ENCODE measurements around the gene WEE2. TPM values are rescaled to one million over a fixed set of nuclear protein-coding genes. Genes with fewer than 3 reads are reported as not detected.
"Not testable (repeated sequence)": the region's sequence is repeated elsewhere in the genome, so short reads cannot be mapped to it uniquely, and the experiment has no call there.

The WEE2 gene
- total RNA-seq, 2 donors from 2014 or later, result not detected

DNA sequence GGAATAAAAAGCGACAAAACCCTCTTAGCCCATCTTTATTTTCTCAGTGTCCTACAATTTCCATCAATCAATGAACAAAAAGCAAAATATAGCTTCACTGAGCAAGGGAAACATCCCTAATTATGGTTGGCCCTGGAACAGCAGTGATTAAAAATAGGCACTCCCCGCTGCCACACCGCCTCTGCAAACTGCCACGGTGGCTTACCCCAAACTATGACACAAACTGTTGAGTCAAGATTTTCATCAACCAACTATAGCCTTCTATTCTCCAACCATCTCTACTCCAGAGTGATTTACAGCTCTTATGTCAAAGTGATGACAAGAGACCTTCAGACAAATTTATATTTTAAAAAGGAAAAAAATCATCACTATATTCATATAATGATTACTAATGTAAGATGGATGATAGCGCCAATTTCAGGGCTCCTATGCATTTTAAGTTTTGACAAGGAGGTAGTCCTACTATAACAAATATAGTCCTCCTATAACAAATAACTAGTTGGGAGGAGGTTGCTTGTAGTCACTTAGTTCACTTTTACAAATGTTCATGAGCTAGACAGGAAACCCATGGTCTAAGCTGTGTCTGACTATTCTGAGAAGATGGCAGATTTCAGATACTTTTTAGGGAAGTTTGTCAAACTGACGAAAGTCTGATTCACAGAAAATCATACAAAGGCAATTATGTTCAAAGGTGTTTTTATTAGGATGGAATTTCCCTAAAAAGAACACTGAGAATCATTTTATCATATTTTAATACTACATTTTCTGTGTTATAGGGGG is 32.5 kb upstream of the WEE2 start:
- Mint-ChIP-seq H3K4me1 (ENCODE audit: low read depth) (peaks cover 30% of the 10 kb centered on the region), H3K27ac (peak overlapping the region; percentile 32), H3K36me3 (ENCODE audit: insufficient read depth in 2 of 2) (peaks cover 0 to 6% of the 10 kb centered on the region in 2 donors), H3K9me3 (no peaks in the 10 kb centered on the region), H3K27me3 (ENCODE audit: low read depth) (no peaks in the 10 kb centered on the region), H3K4me3 (peak overlapping the region in 1 of 2 donors; percentile 27)
- peak; percentile 23 to 29 for DNase-seq
- peak; percentile 55 to 75 for ATAC-seq (replicated peaks in 1 of 2)

DNA sequence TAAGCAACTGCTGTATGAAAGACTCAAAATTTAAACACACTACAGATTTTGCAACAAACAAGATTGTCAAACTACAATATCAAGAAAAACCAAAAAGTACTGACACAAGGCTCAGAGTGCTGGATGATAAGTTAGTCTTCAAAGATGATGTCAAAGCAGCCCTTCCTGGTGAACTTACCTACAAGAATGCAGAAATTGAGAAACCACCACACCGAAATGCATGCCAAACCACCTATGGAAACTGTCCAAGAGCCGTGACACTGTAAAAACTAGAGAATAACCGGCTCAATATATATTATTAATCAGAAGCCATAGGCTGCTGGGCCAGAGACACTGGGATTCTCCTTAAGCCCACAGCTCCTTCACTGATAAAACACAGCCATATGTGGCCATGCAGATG is 31.5 kb upstream of the WEE2 start:
- Mint-ChIP-seq H3K9me3 (no peaks in the 10 kb centered on the region), H3K36me3 (ENCODE audit: insufficient read depth in 2 of 2) (peaks cover 0 to 4% of the 10 kb centered on the region in 2 donors), H3K4me3 (no peak overlapping the region), H3K27me3 (ENCODE audit: low read depth) (no peaks in the 10 kb centered on the region), H3K27ac (no peak overlapping the region), H3K4me1 (ENCODE audit: low read depth) (peaks cover 30% of the 10 kb centered on the region)
- DNase-seq (no peak), ATAC-seq (replicated peaks in 1 of 2) (no peak)

DNA sequence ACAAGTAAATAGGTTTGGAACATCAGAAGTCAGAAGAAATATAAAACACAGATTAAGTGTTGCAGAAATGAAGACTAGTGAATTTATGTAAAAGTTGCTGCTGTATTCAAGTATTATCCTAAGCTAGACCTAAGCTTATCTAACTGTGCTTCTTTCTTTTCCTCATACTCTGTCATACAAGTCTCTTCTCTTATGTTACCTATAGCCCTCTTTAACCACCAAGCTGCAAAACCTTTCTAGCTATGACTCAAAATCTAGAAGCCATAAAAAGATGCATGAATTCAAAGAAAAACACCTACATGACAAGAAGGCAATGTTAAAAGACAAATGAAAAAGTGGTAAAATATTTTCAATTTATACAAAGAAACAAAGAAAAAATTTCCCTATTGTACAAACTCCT is 29.1 kb upstream of the WEE2 start:
- no peak for DNase-seq
- no peaks in the 10 kb centered on the region for H3K9me3 Mint-ChIP-seq
- H3K36me3 Mint-ChIP-seq (ENCODE audit: insufficient read depth in 2 of 2), result peaks cover 2% of the 10 kb centered on the region in 2 donors
- ATAC-seq (replicated peaks in 1 of 2), result peak; percentile 91 to 94
- H3K4me1 Mint-ChIP-seq (ENCODE audit: low read depth), result peaks cover 29% of the 10 kb centered on the region
- H3K27me3 Mint-ChIP-seq (ENCODE audit: low read depth), result no peaks in the 10 kb centered on the region
- H3K4me3 Mint-ChIP-seq, result peak overlapping the region in 1 of 2 donors; percentile 3
- H3K27ac Mint-ChIP-seq, result no peak overlapping the region

DNA sequence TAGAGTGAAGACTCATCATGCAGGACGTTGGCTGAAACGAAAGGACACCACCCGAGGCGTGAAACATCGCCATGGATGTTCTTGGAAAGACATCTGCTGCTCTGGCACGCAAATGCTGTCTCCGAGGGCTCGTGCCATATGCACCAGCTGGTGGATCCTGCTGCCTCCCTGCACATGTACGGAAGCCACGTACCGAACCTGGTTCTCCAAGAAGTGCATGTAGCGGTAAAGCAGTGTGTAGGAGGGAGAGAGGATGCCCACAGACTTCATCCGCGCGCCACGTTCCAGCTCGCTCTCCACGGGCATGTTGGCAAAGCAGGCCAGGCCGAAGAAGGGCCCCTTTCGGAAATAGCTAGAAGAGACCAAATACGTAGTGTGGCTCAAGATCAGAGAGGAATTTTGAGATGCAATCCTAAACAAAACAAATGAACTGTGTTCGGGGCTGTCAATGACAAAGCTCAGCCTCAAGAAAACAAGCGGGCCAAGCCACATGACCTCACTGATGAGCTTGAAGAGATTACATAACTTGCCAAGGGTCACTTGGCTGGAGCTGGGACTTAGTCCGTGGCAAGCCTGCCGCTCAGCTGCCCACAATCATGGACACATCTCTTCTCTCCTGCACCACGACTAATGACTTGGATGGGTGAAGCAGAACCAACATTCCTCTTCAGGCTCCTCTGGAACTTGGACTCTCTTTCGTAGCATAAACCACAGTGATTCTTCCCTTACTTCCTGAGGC is 22.7 kb upstream of the WEE2 start:
- H3K4me3 Mint-ChIP-seq, result no peak overlapping the region
- DNase-seq, result no peak
- no peak for ATAC-seq (replicated peaks in 1 of 2)
- H3K4me1 Mint-ChIP-seq (ENCODE audit: low read depth), result peaks cover 12% of the 10 kb centered on the region
- H3K27me3 Mint-ChIP-seq (ENCODE audit: low read depth), result no peaks in the 10 kb centered on the region
- H3K36me3 Mint-ChIP-seq (ENCODE audit: insufficient read depth in 2 of 2), result peaks cover 2 to 8% of the 10 kb centered on the region in 2 donors
- H3K9me3 Mint-ChIP-seq, result no peaks in the 10 kb centered on the region
- H3K27ac Mint-ChIP-seq, result no peak overlapping the region

DNA sequence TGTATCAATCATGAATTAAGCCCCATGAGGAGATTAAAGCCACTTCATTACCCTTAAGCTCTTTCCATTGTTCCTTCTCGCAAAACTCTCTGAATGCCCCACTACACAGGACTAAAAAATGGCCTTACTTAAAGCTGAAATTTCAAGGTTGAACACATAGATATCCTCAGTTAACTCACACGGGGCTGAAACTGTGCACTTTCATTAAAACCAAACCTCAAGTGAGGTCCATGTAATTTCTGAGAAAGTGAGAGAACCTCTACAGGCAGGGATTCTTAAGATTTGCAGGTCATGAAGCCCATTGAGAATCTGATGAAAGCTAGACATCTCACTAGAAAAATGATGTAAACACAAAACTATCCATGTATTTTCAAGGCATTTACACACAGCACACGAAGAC is 22.1 kb upstream of the WEE2 start:
- no peak for ATAC-seq (replicated peaks in 1 of 2)
- no peaks in the 10 kb centered on the region for H3K9me3 Mint-ChIP-seq
- H3K4me3 Mint-ChIP-seq, result no peak overlapping the region
- no peaks in the 10 kb centered on the region for H3K27me3 Mint-ChIP-seq (ENCODE audit: low read depth)
- peaks cover 2 to 8% of the 10 kb centered on the region in 2 donors for H3K36me3 Mint-ChIP-seq (ENCODE audit: insufficient read depth in 2 of 2)
- H3K4me1 Mint-ChIP-seq (ENCODE audit: low read depth), result peaks cover 12% of the 10 kb centered on the region
- DNase-seq, result no peak
- H3K27ac Mint-ChIP-seq, result no peak overlapping the region

DNA sequence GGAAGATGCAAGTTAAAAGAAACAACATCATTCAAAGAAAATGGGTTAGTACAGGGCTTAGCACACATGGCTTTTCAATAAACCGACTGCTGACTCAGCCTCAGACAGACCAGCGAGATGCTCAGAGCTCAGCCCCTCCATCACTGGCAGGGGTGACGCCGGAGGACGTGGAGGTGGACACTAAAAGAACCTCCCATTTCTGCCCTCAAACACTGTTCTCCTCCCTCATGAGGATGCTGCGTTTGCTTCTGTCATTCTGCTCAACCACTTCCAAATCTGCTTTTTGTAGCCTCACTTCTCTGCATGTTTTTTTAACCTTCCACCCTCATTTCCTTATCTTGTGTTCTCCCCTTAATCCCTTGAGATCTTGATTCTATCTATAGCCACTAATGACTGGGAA is 21.5 kb upstream of the WEE2 start:
- DNase-seq (no peak), ATAC-seq (replicated peaks in 1 of 2) (no peak)
- H3K4me3 Mint-ChIP-seq, result no peak overlapping the region
- H3K4me1 Mint-ChIP-seq (ENCODE audit: low read depth), result peaks cover 12% of the 10 kb centered on the region
- H3K27me3 Mint-ChIP-seq (ENCODE audit: low read depth), result no peaks in the 10 kb centered on the region
- H3K27ac Mint-ChIP-seq, result no peak overlapping the region
- peaks cover 2 to 8% of the 10 kb centered on the region in 2 donors for H3K36me3 Mint-ChIP-seq (ENCODE audit: insufficient read depth in 2 of 2)
- no peaks in the 10 kb centered on the region for H3K9me3 Mint-ChIP-seq

DNA sequence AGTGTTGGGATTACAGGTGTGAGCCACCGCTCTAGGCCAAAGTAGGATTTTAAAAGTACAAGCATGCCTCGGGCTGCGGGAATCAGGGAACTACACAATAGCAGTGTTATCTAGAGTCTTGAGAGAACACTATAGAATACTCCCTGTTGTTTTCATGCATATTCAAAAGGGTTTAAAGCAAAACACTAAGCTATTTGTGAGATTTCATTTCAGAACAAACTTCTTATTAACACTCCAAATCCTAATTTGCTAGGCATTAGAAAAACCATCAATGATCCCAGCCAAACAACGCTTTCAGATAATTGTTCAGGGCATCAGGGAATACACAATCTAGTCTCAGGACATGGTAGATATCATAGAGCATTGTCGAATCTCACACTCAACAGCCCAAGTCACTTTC is 20.1 kb upstream of the WEE2 start:
- ATAC-seq (replicated peaks in 1 of 2) (no peak), DNase-seq (no peak)
- H3K4me3 Mint-ChIP-seq, result no peak overlapping the region
- no peaks in the 10 kb centered on the region for H3K27me3 Mint-ChIP-seq (ENCODE audit: low read depth)
- H3K9me3 Mint-ChIP-seq, result no peaks in the 10 kb centered on the region
- peaks cover 12% of the 10 kb centered on the region for H3K4me1 Mint-ChIP-seq (ENCODE audit: low read depth)
- peaks cover 0 to 8% of the 10 kb centered on the region in 2 donors for H3K36me3 Mint-ChIP-seq (ENCODE audit: insufficient read depth in 2 of 2)
- no peak overlapping the region for H3K27ac Mint-ChIP-seq

DNA sequence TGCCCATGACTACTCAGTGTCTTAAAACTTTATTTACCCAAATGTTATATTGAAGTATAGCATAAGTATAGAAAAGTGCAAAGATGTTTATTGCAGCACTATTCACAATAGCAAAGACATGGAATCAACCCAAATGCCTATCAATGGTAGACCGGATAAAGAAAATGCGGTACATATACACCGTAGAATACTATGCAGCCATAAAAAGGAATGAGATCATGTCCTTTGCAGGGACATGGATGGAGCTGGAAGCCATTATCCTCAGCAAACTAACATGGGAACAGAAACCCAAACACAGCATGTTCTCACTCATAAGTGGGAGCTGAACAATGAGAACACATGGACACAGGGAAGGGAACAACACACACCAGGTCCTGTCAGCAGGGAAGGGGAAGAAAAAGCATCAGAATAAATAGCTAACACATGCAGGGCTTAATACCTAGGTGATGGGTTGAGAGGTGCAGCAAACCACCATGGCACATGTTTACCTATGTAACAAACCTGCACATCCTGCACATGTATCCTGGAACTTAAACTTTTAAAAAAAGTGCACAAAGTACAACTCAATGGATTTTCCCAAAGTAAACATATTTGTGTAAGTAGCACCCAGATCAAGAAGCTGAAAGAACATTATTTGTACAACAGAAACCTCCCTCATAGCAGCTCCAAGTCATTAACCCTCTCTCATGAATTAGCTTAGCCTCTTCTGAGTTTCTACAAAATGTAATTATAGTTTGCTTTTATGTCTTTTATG is 18.9 kb upstream of the WEE2 start:
- H3K4me1 Mint-ChIP-seq (ENCODE audit: low read depth), result peaks cover 17% of the 10 kb centered on the region
- not testable (repeated sequence) for H3K36me3 Mint-ChIP-seq (ENCODE audit: insufficient read depth in 2 of 2); H3K27ac Mint-ChIP-seq; DNase-seq; H3K4me3 Mint-ChIP-seq; H3K9me3 Mint-ChIP-seq; H3K27me3 Mint-ChIP-seq (ENCODE audit: low read depth); ATAC-seq (replicated peaks in 1 of 2)

DNA sequence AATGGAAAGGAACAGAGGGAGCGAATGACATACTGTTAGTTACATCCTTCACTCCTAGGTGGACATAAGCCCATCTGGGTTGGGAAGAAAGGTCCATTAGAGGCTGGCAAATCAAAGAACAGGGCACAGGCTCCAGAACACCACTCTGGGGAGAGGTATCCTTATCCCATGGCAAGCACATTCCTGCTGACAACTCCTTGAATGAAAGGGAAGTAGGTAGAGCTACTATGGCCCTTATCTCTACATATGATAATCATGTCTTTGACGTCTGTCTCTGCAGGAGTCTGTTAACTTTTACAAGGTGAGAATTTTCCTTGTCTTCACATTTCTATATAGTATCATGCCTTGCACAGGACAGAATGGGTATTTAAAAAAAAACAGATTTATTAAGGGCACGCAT is 16.6 kb upstream of the WEE2 start:
- no peak overlapping the region for H3K27ac Mint-ChIP-seq
- no peaks in the 10 kb centered on the region for H3K9me3 Mint-ChIP-seq
- no peaks in the 10 kb centered on the region for H3K27me3 Mint-ChIP-seq (ENCODE audit: low read depth)
- DNase-seq (no peak), ATAC-seq (replicated peaks in 1 of 2) (no peak)
- peaks cover 0 to 2% of the 10 kb centered on the region in 2 donors for H3K36me3 Mint-ChIP-seq (ENCODE audit: insufficient read depth in 2 of 2)
- no peak overlapping the region for H3K4me3 Mint-ChIP-seq
- H3K4me1 Mint-ChIP-seq (ENCODE audit: low read depth), result peaks cover 25% of the 10 kb centered on the region

DNA sequence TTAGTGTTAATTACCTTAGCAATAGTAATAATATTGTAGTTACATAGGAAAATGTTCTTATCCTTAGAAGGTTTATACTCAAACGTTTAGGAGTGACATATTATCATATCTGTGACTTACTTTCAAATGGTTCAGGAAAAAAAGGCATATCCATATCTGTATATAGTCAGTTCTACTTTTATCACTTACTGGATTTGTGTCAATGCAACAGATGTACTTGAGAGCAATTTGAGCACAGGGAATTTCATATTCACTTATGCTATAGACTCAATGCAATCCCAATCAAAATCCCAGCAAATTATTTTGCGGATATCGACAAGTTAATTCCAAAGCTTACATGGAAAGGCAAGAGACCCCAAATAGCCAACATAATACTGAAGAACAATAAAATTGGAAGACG is 16.2 kb upstream of the WEE2 start:
- DNase-seq (no peak), ATAC-seq (replicated peaks in 1 of 2) (no peak)
- Mint-ChIP-seq H3K27me3 (ENCODE audit: low read depth) (no peaks in the 10 kb centered on the region), H3K4me3 (no peak overlapping the region), H3K27ac (peak overlapping the region; percentile 58), H3K4me1 (ENCODE audit: low read depth) (peaks cover 25% of the 10 kb centered on the region), H3K36me3 (ENCODE audit: insufficient read depth in 2 of 2) (peaks cover 0 to 2% of the 10 kb centered on the region in 2 donors), H3K9me3 (no peaks in the 10 kb centered on the region)

DNA sequence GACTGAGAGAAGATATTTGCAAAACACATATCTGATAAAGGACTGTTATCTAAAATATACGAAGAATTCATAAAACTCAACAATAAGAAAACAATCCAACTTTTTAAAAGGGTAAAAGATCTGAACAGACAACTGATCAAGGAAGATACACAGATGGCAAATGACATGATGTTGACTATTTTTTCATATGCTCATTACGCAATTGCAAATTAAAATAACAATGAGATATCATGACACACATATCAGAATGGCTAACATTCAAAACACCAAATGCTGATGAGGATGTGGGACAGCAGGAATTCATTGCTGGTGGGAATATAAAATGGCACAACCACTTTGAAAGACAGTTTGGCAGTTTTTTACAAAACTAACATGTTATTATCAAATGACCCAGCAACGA is 15.1 kb upstream of the WEE2 start:
- ATAC-seq (replicated peaks in 1 of 2), result no peak
- Mint-ChIP-seq H3K27ac (no peak overlapping the region), H3K4me3 (no peak overlapping the region), H3K9me3 (no peaks in the 10 kb centered on the region), H3K4me1 (ENCODE audit: low read depth) (peaks cover 34% of the 10 kb centered on the region), H3K27me3 (ENCODE audit: low read depth) (no peaks in the 10 kb centered on the region), H3K36me3 (ENCODE audit: insufficient read depth in 2 of 2) (no peaks in the 10 kb centered on the region)
- DNase-seq, result no peak

DNA sequence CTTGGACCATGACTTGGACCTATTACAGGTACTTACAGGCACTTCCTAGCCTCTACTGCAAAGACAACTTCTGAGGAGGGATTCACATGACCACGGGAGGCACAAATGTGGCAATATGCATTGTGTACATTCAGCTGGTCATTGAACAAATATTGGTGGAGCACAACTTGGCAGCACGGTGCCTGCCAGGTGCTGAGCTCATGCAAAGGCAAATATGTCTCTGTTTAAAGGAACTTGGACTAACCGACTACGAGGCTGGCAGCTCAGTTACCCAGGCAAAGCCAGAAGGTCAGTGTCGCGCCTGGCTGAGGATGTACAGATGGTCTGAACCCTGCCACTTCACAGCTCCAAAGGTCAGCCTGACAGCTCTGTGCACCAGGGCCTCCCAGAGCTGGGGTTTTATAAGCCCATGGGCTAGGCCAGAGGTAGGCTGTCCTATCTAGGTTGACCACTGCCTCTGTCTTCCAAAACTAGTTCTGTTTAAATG is 12.3 kb upstream of the WEE2 start:
- Mint-ChIP-seq H3K9me3 (no peaks in the 10 kb centered on the region), H3K27me3 (ENCODE audit: low read depth) (no peaks in the 10 kb centered on the region), H3K4me1 (ENCODE audit: low read depth) (peaks cover 61% of the 10 kb centered on the region), H3K4me3 (no peak overlapping the region), H3K27ac (no peak overlapping the region), H3K36me3 (ENCODE audit: insufficient read depth in 2 of 2) (peaks cover 0 to 4% of the 10 kb centered on the region in 2 donors)
- ATAC-seq (replicated peaks in 1 of 2) (no peak), DNase-seq (no peak)

DNA sequence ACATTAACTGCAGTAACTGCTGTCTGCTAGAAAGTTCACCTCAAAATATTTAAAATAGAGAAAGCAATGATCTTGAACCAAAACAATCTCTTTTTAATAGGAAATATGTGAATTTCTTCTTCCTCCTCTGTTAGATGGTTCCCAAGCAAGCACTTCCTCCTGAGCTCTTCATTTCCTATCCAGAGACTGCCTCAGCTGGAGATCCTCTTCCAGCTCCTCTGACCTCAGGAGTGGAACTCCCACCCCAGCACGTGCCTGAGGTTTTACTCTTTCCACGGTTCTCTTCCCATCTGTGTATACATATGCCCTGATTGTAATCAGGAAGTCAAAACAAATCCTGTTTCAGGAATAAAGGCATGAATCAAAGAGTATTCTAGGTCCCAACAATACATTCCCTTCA is 11.8 kb upstream of the WEE2 start:
- DNase-seq (no peak), ATAC-seq (replicated peaks in 1 of 2) (no peak)
- H3K27me3 Mint-ChIP-seq (ENCODE audit: low read depth), result no peaks in the 10 kb centered on the region
- H3K36me3 Mint-ChIP-seq (ENCODE audit: insufficient read depth in 2 of 2), result peaks cover under 1 to 4% of the 10 kb centered on the region in 2 donors
- no peak overlapping the region for H3K27ac Mint-ChIP-seq
- H3K9me3 Mint-ChIP-seq, result no peaks in the 10 kb centered on the region
- H3K4me1 Mint-ChIP-seq (ENCODE audit: low read depth), result peaks cover 64% of the 10 kb centered on the region
- H3K4me3 Mint-ChIP-seq, result no peak overlapping the region
